Stimulated activated CD4-positive, alpha-beta T cell treated with anti-CD3 and anti-CD28 coated beads, Interleukin-4, amount 100 ng/mL, for 48 hours (primary cell): ENCODE results near the gene ABHD16B.
A peak's percentile ranks its signal among the peaks of the same experiment; 100 is the strongest.

Experiments
- DNase-seq, 2 donors: peaks; one replicate each; pipeline ENCODE4 v3.0.0-alpha.2; 2020; ENCODE audit warnings: low read depth in 2 of 2

Gene ABHD16B

GRCh38 chr20:63895202-63895951 is 34.1 kb downstream of the ABHD16B start:
- no peak for DNase-seq

GRCh38 chr20:63895952-63896263 is 34.6 kb downstream of the ABHD16B start:
- no peak for DNase-seq

- DNase-seq: peak in 1 of 2 donors; percentile 13
Measured at GRCh38 chr20:63896264-63897105, 35.2 kb downstream of the ABHD16B start.

- no peak for DNase-seq
Measured at GRCh38 chr20:63897978-63898561, 36.8 kb downstream of the ABHD16B start.

DNA sequence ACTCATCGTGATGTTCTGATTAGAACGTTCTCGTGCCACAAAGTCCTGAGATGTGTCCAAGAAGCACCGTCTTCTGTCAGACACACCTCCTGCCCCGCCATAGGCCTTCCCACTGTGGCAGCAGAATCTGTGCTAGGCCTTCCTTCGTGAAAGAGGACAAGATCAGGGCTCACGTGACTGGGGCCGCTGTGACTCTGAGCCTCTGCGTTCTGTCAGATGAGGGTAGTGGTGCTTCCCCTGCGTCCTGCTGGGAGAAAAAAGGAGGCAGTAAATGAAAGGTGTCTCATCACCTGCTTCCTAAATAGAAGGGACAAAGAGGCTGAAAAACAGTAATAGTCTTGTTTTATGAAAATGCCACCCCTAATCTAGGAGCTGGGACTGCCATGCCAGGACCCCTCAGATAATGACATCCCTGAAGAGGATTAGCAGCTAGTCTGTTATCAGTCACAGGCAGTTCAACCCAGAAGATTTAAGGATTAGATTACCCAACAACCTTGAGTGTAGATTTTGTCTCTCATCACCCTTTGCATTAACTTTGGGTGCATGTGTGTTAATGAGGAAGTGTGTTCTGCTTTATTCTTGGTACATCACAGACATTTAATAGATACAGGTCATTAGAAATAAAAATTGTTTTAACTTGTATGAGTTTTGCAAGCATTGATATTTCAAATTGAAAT is 37.7 kb downstream of the ABHD16B start:
- no peak for DNase-seq

DNA sequence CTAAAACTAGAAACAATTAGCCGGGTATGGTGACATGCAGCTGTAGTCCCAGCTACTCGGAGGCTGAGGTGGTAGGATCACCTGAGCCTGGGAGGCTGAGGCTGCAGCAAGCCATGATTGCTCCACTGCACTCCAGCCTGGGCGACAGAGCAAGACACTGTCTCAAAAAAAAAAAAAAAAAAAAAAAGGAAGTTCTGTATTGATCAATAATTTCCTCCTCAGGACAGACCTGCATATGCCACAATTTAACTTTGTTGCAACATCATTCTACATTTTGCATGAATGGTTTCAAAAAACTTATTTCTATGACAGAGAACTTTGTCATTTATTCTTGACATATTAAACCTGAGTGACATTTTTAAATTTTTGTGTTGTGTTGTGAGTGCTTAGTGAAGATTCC is 39.1 kb downstream of the ABHD16B start:
- DNase-seq: no peak

DNA sequence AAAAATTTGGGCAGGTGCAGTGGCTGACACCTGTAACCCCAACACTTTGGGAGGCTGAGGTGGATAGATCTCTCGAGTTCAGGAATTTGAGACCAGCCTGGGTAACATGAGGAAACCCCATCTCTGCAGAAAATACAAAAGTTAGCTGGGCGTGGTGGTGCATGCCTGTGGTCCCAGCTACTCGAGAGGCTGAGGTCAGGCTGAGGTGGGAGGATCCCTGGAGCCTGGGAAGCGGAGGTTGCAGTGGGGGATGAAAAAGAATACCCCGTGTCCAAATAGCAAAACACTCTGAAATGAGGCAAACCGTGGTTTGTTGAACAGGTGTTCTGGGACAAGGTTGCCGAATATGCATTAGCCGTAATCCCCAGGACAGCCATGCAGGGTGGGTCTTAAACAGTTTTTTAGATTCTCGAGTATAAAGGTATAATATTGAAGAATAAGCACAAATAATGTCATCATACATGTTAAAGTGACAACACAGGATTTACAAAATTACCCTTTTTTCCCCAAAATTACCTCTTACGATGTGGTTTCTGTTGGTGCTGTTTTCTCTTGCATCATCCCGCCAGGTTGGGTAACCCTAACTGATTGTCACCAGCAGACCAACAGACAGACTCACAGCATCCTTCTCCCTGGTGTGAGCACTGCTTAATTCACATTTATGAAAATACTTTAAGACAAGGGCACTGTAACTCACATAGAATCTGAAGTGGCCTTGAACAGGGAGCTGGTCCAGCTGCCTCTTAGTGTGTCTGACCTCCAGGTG is 42.7 kb downstream of the ABHD16B start:
- no peak for DNase-seq

DNA sequence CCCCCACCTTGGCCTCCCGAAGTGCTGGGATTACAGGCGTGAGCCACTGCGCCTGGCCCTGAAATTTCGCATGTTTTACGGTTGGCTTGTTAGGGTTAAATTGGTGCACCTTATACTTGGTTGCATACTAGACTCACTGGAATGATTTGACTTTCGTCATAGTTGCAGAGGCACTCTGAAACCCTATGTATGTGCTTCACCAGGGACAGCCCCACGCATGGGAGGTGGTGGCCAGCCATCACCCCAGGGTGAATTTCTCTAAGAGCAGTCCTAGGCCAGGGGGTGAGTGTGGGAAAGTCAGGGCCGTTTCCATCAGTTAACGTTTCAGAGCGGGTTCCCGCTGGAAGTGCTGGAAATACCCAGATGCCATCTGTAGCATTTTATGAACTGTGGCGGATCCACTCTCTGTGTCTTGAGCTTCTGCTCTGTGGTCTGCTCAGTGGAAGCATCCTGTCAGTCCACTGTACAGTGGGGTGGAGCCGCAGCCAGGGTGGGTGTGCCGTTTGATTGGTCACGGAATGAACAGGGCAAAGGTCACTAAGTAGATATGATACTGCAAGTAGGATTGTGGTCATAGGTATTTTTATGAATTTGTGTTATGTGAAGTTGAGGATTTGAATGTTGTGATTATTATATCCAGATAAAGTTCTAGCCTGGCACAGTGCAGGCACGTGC is 46.8 kb downstream of the ABHD16B start:
- no peak for DNase-seq

- DNase-seq: no peak
Measured at GRCh38 chr20:63911176-63911575, 49.9 kb downstream of the ABHD16B start.
